Gastrocnemius medialis (tissue), 4 donors: ENCODE results near the gene KDM2B. TPM values are rescaled to one million over a fixed set of nuclear protein-coding genes. Genes with fewer than 3 reads are reported as not detected.
A peak's percentile ranks its signal among the peaks of the same experiment; 100 is the strongest.

Experiments used
- ATAC-seq, 2 donors: fragments of 150-250 bp; one replicate each; pipeline ENCODE4 v1.9.1; 2016
- DNase-seq, 2 donors: peaks; one replicate each; pipeline ENCODE4 v3.0.0-alpha.2; 2019
- H3K27ac ChIP-seq, 4 donors: fragments of 200-600 bp; sonication (generic); 1 replicate in 1 of 4; 2 replicates in 3 of 4; pipeline ENCODE4 v1.5.1; 2016 to 2018; ENCODE audit warnings: mild to moderate bottlenecking in 2 of 4, moderate library complexity in 1 of 4
- H3K27me3 ChIP-seq, 3 donors: fragments of 200-600 bp; sonication (generic) in 2 of 3; 1 replicate in 1 of 3; 2 replicates in 2 of 3; pipeline versions ENCODE4 v1.5.1 to v1.6.0; 2016 to 2019; ENCODE audit warnings: mild to moderate bottlenecking in 1 of 3, moderate library complexity in 1 of 3
- H3K36me3 ChIP-seq, 2 donors: fragments of 200-600 bp; sonication (generic) in 1 of 2; one replicate each; pipeline ENCODE4 v1.5.1; 2017 to 2018
- H3K4me1 ChIP-seq, 2 donors: fragments of 200-600 bp; sonication (generic) in 1 of 2; one replicate each; pipeline ENCODE4 v1.5.1; 2016 to 2017; ENCODE audit warnings: mild to moderate bottlenecking in 2 of 2
- H3K4me3 ChIP-seq, 4 donors: fragments of 200-600 bp; sonication (generic) in 3 of 4; 1 replicate in 1 of 4; 2 replicates in 3 of 4; pipeline ENCODE4 v1.5.1; 2016 to 2019; ENCODE audit warnings: mild to moderate bottlenecking in 2 of 4
- H3K9me3 ChIP-seq, 3 donors: fragments of 200-600 bp; sonication (generic) in 2 of 3; 1 replicate in 1 of 3; 2 replicates in 2 of 3; pipeline ENCODE4 v1.5.1; 2016 to 2019
- CTCF ChIP-seq, 5 experiments: fragments of 450-650 bp in 3 of 5; fragments of 200-600 bp in 2 of 5; sonication (generic) in 2 of 5; IDR thresholded peaks in 4 of 5; conservative IDR thresholded peaks in 1 of 5; 1 replicate in 4 of 5; 2 replicates in 1 of 5; pipeline ENCODE4 v1.5.1; 2016 to 2019; ENCODE audit warnings: antibody characterized with exemption in 5 of 5, mild to moderate bottlenecking in 3 of 5, moderate library complexity in 3 of 5
- POLR2A ChIP-seq, 2 donors: fragments of 450-650 bp; IDR thresholded peaks; one replicate each; pipeline ENCODE4 v1.6.1; 2017; ENCODE audit warnings: antibody characterized with exemption in 2 of 2, mild to moderate bottlenecking in 2 of 2, moderate library complexity in 2 of 2
- in situ Hi-C, 4 donors: fragments of 200-750 bp; cut with MboI; loops; one replicate each; pipeline versions ENCODE4 v1.15.0 to v1.8.0; 2017; ENCODE audit warnings: low sequenced_read_pairs in 4 of 4
- intact Hi-C: fragments of 100-400 bp; cut with DNase I; formaldehyde crosslinking; loops from one replicate; pipeline ENCODE4 v1.15.1; 2023; ENCODE audit warnings: low total_unique reads
- total RNA-seq, 4 donors: library from RNA; depleted of rRNA; stranded (reverse); fragments of >200 nt; gene quantifications; one replicate each; pipeline versions ENCODE4 v1.1.0 to v1.2.3, GENCODE V29; 2016

The KDM2B gene
- total RNA-seq, 4 donors from 2014 or later = 4.8 to 9.4 (median 8.3) TPM

GRCh38 chr12:121499929-121500793 lies 80.7 kb downstream of the KDM2B start:
- intact Hi-C loops = loop anchor here (2.0 kb wide), 2 partner anchors 37 to 183 kb away; no protein-coding TSS in a partner anchor
- Histone ChIP-seq H3K27me3 (no peaks in the 10 kb centered on the region), H3K36me3 (no peaks in the 10 kb centered on the region), H3K4me3 (peak overlapping the region; percentile 14 to 55 (median 42)), H3K9me3 (no peaks in the 10 kb centered on the region), H3K4me1 (peaks cover 6 to 8% of the 10 kb centered on the region in 2 donors), H3K27ac (peak overlapping the region; percentile 68 to 83 (median 74))
- ATAC-seq (peak; percentile 85 to 90), DNase-seq (peak; percentile 37 to 73)
- in situ Hi-C loops = loop anchor here in 2 of 4 donors (10.0 kb wide), 1 partner anchor 175 kb away; no protein-coding TSS in a partner anchor
- peak; percentile 74 to 99 (median 89) for TF ChIP-seq CTCF (IDR thresholded peaks at IDR 0.05 in 4 of 5, conservative IDR thresholded peaks at IDR 0.05 in 1 of 5)
- TF ChIP-seq POLR2A (IDR thresholded peaks at IDR 0.05) = peak in 1 of 2 donors; percentile 7

- Histone ChIP-seq H3K36me3 (no peaks in the 10 kb centered on the region), H3K4me3 (no peak overlapping the region), H3K27ac (no peak overlapping the region), H3K9me3 (no peaks in the 10 kb centered on the region), H3K27me3 (no peaks in the 10 kb centered on the region), H3K4me1 (peaks cover 6 to 8% of the 10 kb centered on the region in 2 donors)
- TF ChIP-seq POLR2A (IDR thresholded peaks at IDR 0.05) (no peak), CTCF (IDR thresholded peaks at IDR 0.05 in 4 of 5, conservative IDR thresholded peaks at IDR 0.05 in 1 of 5) (no peak)
- intact Hi-C loops (no loop called here), in situ Hi-C loops (loop anchor here in 2 of 4 donors (10.0 kb wide), 1 partner anchor 179 kb away; no protein-coding TSS in a partner anchor)
- ATAC-seq (no peak), DNase-seq (no peak)
These were observed 85.1 kb downstream of the KDM2B start for GRCh38 chr12:121495746-121496145.

GRCh38 chr12:121494093-121494787 lies 86.6 kb downstream of the KDM2B start:
- H3K36me3 ChIP-seq = no peaks in the 10 kb centered on the region
- H3K4me1 ChIP-seq = no peaks in the 10 kb centered on the region
- TF ChIP-seq POLR2A (IDR thresholded peaks at IDR 0.05) = no peak
- peak; percentile 33 to 67 (median 51) for TF ChIP-seq CTCF (IDR thresholded peaks at IDR 0.05 in 4 of 5, conservative IDR thresholded peaks at IDR 0.05 in 1 of 5)
- ATAC-seq (peak in 1 of 2 donors; percentile 33), DNase-seq (no peak)
- no peak overlapping the region for H3K27ac ChIP-seq
- no peak overlapping the region for H3K4me3 ChIP-seq
- in situ Hi-C loops = loop anchor here in 2 of 4 donors (10.0 kb wide), 1 partner anchor 181 kb away; no protein-coding TSS in a partner anchor
- intact Hi-C loops = no loop called here
- no peaks in the 10 kb centered on the region for H3K9me3 ChIP-seq
- H3K27me3 ChIP-seq = no peaks in the 10 kb centered on the region

- H3K9me3 ChIP-seq = no peaks in the 10 kb centered on the region
- in situ Hi-C loops (loop anchor here in 2 of 4 donors (10.0 kb wide), 1 partner anchor 184 kb away; no protein-coding TSS in a partner anchor), intact Hi-C loops (no loop called here)
- no peaks in the 10 kb centered on the region for H3K36me3 ChIP-seq
- TF ChIP-seq POLR2A (IDR thresholded peaks at IDR 0.05) (no peak), CTCF (IDR thresholded peaks at IDR 0.05 in 4 of 5, conservative IDR thresholded peaks at IDR 0.05 in 1 of 5) (no peak)
- ATAC-seq = no peak
- no peaks in the 10 kb centered on the region for H3K27me3 ChIP-seq
- no peaks in the 10 kb centered on the region for H3K4me1 ChIP-seq
- no peak overlapping the region for H3K4me3 ChIP-seq
- H3K27ac ChIP-seq = no peak overlapping the region
- no peak for DNase-seq
These were observed 90.2 kb downstream of the KDM2B start for GRCh38 chr12:121490401-121491281.
